ENCODE measurements around the gene MAPK10. TPM values are rescaled to one million over a fixed set of nuclear protein-coding genes. Genes with fewer than 3 reads are reported as not detected.

MAPK10 gene
- total and polyA plus RNA-seq, 9 of the 15 experiments (the other 6 are each of a cell fraction or from before 2014, with no cell fraction given), result 0.10 to 0.53 (median 0.18) TPM; not detected in 4

GRCh38 chr4:86388252-86388651 is 28.4 kb upstream of the MAPK10 start:
- H3K27ac ChIP-seq (ENCODE audit: extremely low read depth, low read depth, low read length), result no peak overlapping the region
- no peaks in the 10 kb centered on the region for H3K9me1 ChIP-seq (ENCODE audit: control insufficient read depth, insufficient read depth, low read length)
- intact Hi-C loops (cut with micrococcal nuclease) (no loop called here), in situ Hi-C loops (cut with MboI) (no loop called here)
- H3K9me3 ChIP-seq (replicated peaks; ENCODE audit: control insufficient read depth, insufficient read depth, low read depth, low read length), result no peaks in the 10 kb centered on the region
- FAIRE-seq (no peak), DNase-seq (ENCODE audit: extremely low read depth in 1 of 4, low spot score in 3 of 4) (no peak), ATAC-seq (no peak)
- POLR2A ChIA-PET, result no interaction called here
- no peak overlapping the region for H3K4me2 ChIP-seq (ENCODE audit: insufficient read depth, low read length)
- H2AFZ ChIP-seq (ENCODE audit: low read depth, low read length), result no peak overlapping the region
- no peaks in the 10 kb centered on the region for H3K4me1 ChIP-seq (replicated peaks in 1 of 2; ENCODE audit: control insufficient read depth in 2 of 2, insufficient read depth in 2 of 2, low read length in 2 of 2)
- no peaks in the 10 kb centered on the region for H3K27me3 ChIP-seq (ENCODE audit: control insufficient read depth in 2 of 2, insufficient read depth in 2 of 2, low read length in 2 of 2)
- CTCF ChIA-PET (ENCODE audit: low intra/inter-chr PET ratio), result no interaction called here
- H3K4me3 ChIP-seq, result no peak overlapping the region
- WGBS (ENCODE audit: insufficient coverage, low coverage, missing lambda C conversion rate), result 0% methylated on average over 1 of the region's 1 CpG
- no peaks in the 10 kb centered on the region for H4K20me1 ChIP-seq (replicated peaks; ENCODE audit: control insufficient read depth, insufficient read depth, low read length)
- no peak overlapping the region for H3K9ac ChIP-seq (ENCODE audit: insufficient read depth in 1 of 2, low read depth in 2 of 2, low read length in 2 of 2)
- no peaks in the 10 kb centered on the region for H3K79me2 ChIP-seq (ENCODE audit: control insufficient read depth, insufficient read depth, low read length)
- TF ChIP-seq COPS2 (conservative IDR thresholded peaks at IDR 0.05) (no peak), EHMT2 (IDR thresholded peaks at IDR 0.05) (no peak), ZNF134 (CRISPR knock-in tag; conservative IDR thresholded peaks at IDR 0.05) (no peak), ZNF444 (CRISPR knock-in tag; IDR thresholded peaks at IDR 0.05) (no peak), IRF1 (CRISPR knock-in tag; IDR thresholded peaks at IDR 0.05; ENCODE audit: borderline replicate concordance) (no peak), PTRF (tag; IDR thresholded peaks at IDR 0.05) (no peak), NCOR1 (IDR thresholded peaks at IDR 0.05) (no peak), NFYB (IDR thresholded peaks at IDR 0.05; ENCODE audit: extremely low read depth, insufficient read length) (no peak), KLF16 (IDR thresholded peaks at IDR 0.05) (no peak), ZMIZ1 (IDR thresholded peaks at IDR 0.05; ENCODE audit: low read depth in 2 of 2, low read length in 2 of 2) (no peak), FOXK2 (conservative IDR thresholded peaks at IDR 0.05 in 1 of 2, IDR thresholded peaks at IDR 0.05 in 1 of 2; ENCODE audit: low read depth in 2 of 2) (no peak), CBX8 (IDR thresholded peaks at IDR 0.05; ENCODE audit: borderline replicate concordance, extremely low read depth, low read depth, low read length, poor library complexity, severe bottlenecking) (no peak), CREB1 (IDR thresholded peaks at IDR 0.05) (no peak), CREB1 (CRISPR knock-in tag; IDR thresholded peaks at IDR 0.05) (no peak), SRSF1 (IDR thresholded peaks at IDR 0.05; ENCODE audit: low read depth, low read length) (no peak)
- no peaks in the 10 kb centered on the region for H3K36me3 ChIP-seq (ENCODE audit: control insufficient read depth, insufficient read depth, low read length)
- no TSS peak for BruUV-seq (replicated peaks)
